ENCODE results near the gene SNRPB. TPM values are rescaled to one million over a fixed set of nuclear protein-coding genes. Genes with fewer than 3 reads are reported as not detected.

The SNRPB gene
- total and polyA plus RNA-seq, 10 of the 15 experiments (the other 5 are each of a cell fraction or from before 2014, with no cell fraction given) = 15.0 to 593 (median 366) TPM

GRCh38 chr20:2473516-2473915 lies 2.9 kb upstream of the SNRPB start:
- DNase-seq (ENCODE audit: low read depth, low spot score) = no peak
- H3K4me1 ChIP-seq (ENCODE audit: control insufficient read depth, insufficient read depth, low read length) = no peaks in the 10 kb centered on the region
- H3K9ac ChIP-seq (ENCODE audit: control insufficient read depth, insufficient read depth, low read length) = no peak overlapping the region
- no peaks in the 10 kb centered on the region for H3K27me3 ChIP-seq (replicated peaks in 1 of 2; ENCODE audit: control insufficient read depth in 2 of 2, insufficient read depth in 2 of 2, low read length in 1 of 2)
- in situ Hi-C loops (cut with MboI) (no loop called here), intact Hi-C loops (cut with micrococcal nuclease; ENCODE audit: unreplicated experiment) (loop anchor here (5.0 kb wide), 2 partner anchors 34 to 179 kb away; partner anchors contain the start of genes NOP56 and ZNF343)
- no peaks in the 10 kb centered on the region for H3K9me3 ChIP-seq (replicated peaks; ENCODE audit: control insufficient read depth, insufficient read depth, low read length)
- H3K4me2 ChIP-seq (ENCODE audit: control insufficient read depth, insufficient read depth) = no peak overlapping the region
- no peak for ATAC-seq
- no peak for FAIRE-seq
- H3K79me2 ChIP-seq (ENCODE audit: control insufficient read depth, insufficient read depth, low read length) = peaks cover 21% of the 10 kb centered on the region
- no peak overlapping the region for H2AFZ ChIP-seq (ENCODE audit: control insufficient read depth, low read depth, low read length)
- H3K4me3 ChIP-seq = no peak overlapping the region
- no TSS peak for BruUV-seq (replicated peaks)
- 0 out of 2 replicates have a peak, but pooled peaks cover under 1% of the 10 kb centered on the region for H4K20me1 ChIP-seq (ENCODE audit: control insufficient read depth, insufficient read depth)
- no peak overlapping the region for H3K27ac ChIP-seq (ENCODE audit: control insufficient read depth, insufficient read depth)
- WGBS (ENCODE audit: insufficient coverage, insufficient replicate concordance, low lambda C conversion rate, missing lambda C conversion rate) = 64% methylated on average over 4 of the region's 4 CpGs
- H3K36me3 ChIP-seq (ENCODE audit: control insufficient read depth in 2 of 2, insufficient read depth in 2 of 2, low read length in 1 of 2) = peaks cover 0 to 4% of the 10 kb centered on the region in 2 experiments; a peak in 2 of 4 replicates
- ChIA-PET RAD21 (ENCODE audit: unreplicated experiment) (no interaction called here), POLR2A (no interaction called here), CTCF (no interaction called here), SMC1A (ENCODE audit: uncharacterized antibody, unreplicated experiment) (interaction anchor here (1.3 kb wide), 1 partner anchor 51 kb away, joined by 4 read pairs; no protein-coding TSS in a partner anchor)
- TF ChIP-seq SMC3 (IDR thresholded peaks at IDR 0.05; ENCODE audit: borderline replicate concordance, low read length) (no peak), POLR2AphosphoS2 (IDR thresholded peaks at IDR 0.05; ENCODE audit: low read depth, low read length) (no peak), MEF2B (IDR thresholded peaks at IDR 0.05; ENCODE audit: partially characterized antibody, poor library complexity, severe bottlenecking) (no peak), ATF2 (IDR thresholded peaks at IDR 0.05; ENCODE audit: low read length) (no peak), RAD51 (IDR thresholded peaks at IDR 0.05) (no peak), ATF7 (IDR thresholded peaks at IDR 0.05; ENCODE audit: low read depth) (no peak), SUPT20H (IDR thresholded peaks at IDR 0.05; ENCODE audit: borderline replicate concordance, control insufficient read depth, low read depth, low read length) (no peak), CREB1 (IDR thresholded peaks at IDR 0.05; ENCODE audit: low read depth) (no peak), REST (IDR thresholded peaks at IDR 0.05; ENCODE audit: low read depth, low read length) (no peak), CEBPZ (IDR thresholded peaks at IDR 0.05; ENCODE audit: low read depth, low read length) (no peak), NR2C2 (IDR thresholded peaks at IDR 0.05; ENCODE audit: borderline replicate concordance, control insufficient read depth, insufficient read length, low read depth) (no peak), DPF2 (IDR thresholded peaks at IDR 0.05) (no peak), RB1 (IDR thresholded peaks at IDR 0.05; ENCODE audit: borderline replicate concordance) (no peak), RAD21 (IDR thresholded peaks at IDR 0.05; ENCODE audit: insufficient read depth, low read depth, low read length) (no peak), HDAC6 (IDR thresholded peaks at IDR 0.05; ENCODE audit: unreplicated experiment) (no peak), SRF (IDR thresholded peaks at IDR 0.05; ENCODE audit: low read depth in 2 of 2, low read length in 2 of 2) (no peak)
